ENCODE data around the gene CAMK1. TPM values are rescaled to one million over a fixed set of nuclear protein-coding genes. Genes with fewer than 3 reads are reported as not detected.
"Not testable (repeated sequence)": the region's sequence is repeated elsewhere in the genome, so short reads cannot be mapped to it uniquely, and the experiment has no call there.

CAMK1 gene
- total RNA-seq, 1 donor from 2014 or later: 30.6 TPM

GRCh38 chr3:9776896-9777693, 7.3 kb upstream of the CAMK1 start:
- DNase-seq (ENCODE audit: low spot score): no peak

GRCh38 chr3:9771007-9771406, 1.3 kb upstream of the CAMK1 start:
- not testable (repeated sequence) for DNase-seq (ENCODE audit: low spot score)

- DNase-seq (ENCODE audit: low spot score): peak; percentile 89
These were observed 597 bp upstream of the CAMK1 start for GRCh38 chr3:9770276-9770812.

- DNase-seq (ENCODE audit: low spot score): no peak
These were observed 735 bp downstream of the CAMK1 start for GRCh38 chr3:9769012-9769411.

GRCh38 chr3:9768141-9768775, 1.5 kb downstream of the CAMK1 start:
- no peak for DNase-seq (ENCODE audit: low spot score)

GRCh38 chr3:9767418-9767817, 2.3 kb downstream of the CAMK1 start:
- no peak for DNase-seq (ENCODE audit: low spot score)

- no peak for DNase-seq (ENCODE audit: low spot score)
These were observed 3.9 kb downstream of the CAMK1 start for GRCh38 chr3:9765865-9766264.

- DNase-seq (ENCODE audit: low spot score): no peak
These were observed 6.9 kb downstream of the CAMK1 start for GRCh38 chr3:9762871-9763270.

GRCh38 chr3:9761919-9762318, 7.8 kb downstream of the CAMK1 start:
- DNase-seq (ENCODE audit: low spot score): no peak

GRCh38 chr3:9760779-9761505, 8.8 kb downstream of the CAMK1 start:
- no peak for DNase-seq (ENCODE audit: low spot score)

GRCh38 chr3:9757427-9757826, 12.3 kb downstream of the CAMK1 start:
- DNase-seq (ENCODE audit: low spot score): no peak

GRCh38 chr3:9754678-9755077, 15.1 kb downstream of the CAMK1 start:
- DNase-seq (ENCODE audit: low spot score): no peak

GRCh38 chr3:9750556-9751411, 19.0 kb downstream of the CAMK1 start:
- peak; percentile 56 for DNase-seq (ENCODE audit: low spot score)

GRCh38 chr3:9749645-9750555, 19.8 kb downstream of the CAMK1 start, which contains the start of gene OGG1:
TSS of gene OGG1 (plus strand) at chr3:9749952. CDS start at chr3:9750287, 335 bp downstream.
- peak; percentile 99 for DNase-seq (ENCODE audit: low spot score)

- DNase-seq (ENCODE audit: low spot score): no peak
These were observed 20.5 kb downstream of the CAMK1 start for GRCh38 chr3:9749296-9749644.

GRCh38 chr3:9748031-9748430, 21.7 kb downstream of the CAMK1 start:
- DNase-seq (ENCODE audit: low spot score): no peak

GRCh38 chr3:9747267-9747666, 22.5 kb downstream of the CAMK1 start:
- DNase-seq (ENCODE audit: low spot score): no peak

- no peak for DNase-seq (ENCODE audit: low spot score)
These were observed 23.4 kb downstream of the CAMK1 start for GRCh38 chr3:9746330-9746729.

GRCh38 chr3:9745521-9745920, 24.2 kb downstream of the CAMK1 start:
- DNase-seq (ENCODE audit: low spot score): no peak

- DNase-seq (ENCODE audit: low spot score): no peak
These were observed 25.6 kb downstream of the CAMK1 start for GRCh38 chr3:9744162-9744561.

Data from mucosa of gallbladder (tissue), 1 donor.